HepG2 (cell line): ENCODE results near the gene AIP. TPM values are rescaled to one million over a fixed set of nuclear protein-coding genes. Genes with fewer than 3 reads are reported as not detected.

Experiments
- ATAC-seq: fragments of 200-7000 bp; cut with Tn5 transposase; 3 replicates; pipeline ENCODE4 v1.9.1; 2020; ENCODE audit warnings: mild to moderate bottlenecking, moderate library complexity
- BruUV-seq: library from RNA; stranded (reverse); fragments of 400-500 nt; replicated peaks from 2 replicates; lab custom pipeline; 2021; lab: Mats Ljungman, UMichigan
- CTCF ChIA-PET: fragments of 300-600 bp; formaldehyde crosslinking; extraction: SDS; loops from one replicate; lab custom pipeline; 2021; ENCODE audit warnings: low total read pairs, inconsistent platforms, low intra/inter-chr PET ratio; lab: Yijun Ruan, JAX
- POLR2A ChIA-PET: fragments of 350-600 bp; sonication (Branson Sonifier 250); formaldehyde crosslinking; loops from one replicate; lab custom pipeline; 2020; ENCODE audit warnings: antibody characterized with exemption, inconsistent platforms; lab: Yijun Ruan, JAX
- DNase-seq: peaks from one replicate; pipeline ENCODE4 v3.0.0-alpha.2; 2015; ENCODE audit warnings: low spot score
- FAIRE-seq: peaks from 3 replicates; lab custom pipeline; 2011; peaks lifted over from hg19 to GRCh38; lab: Jason Lieb, UNC
- H2AFZ ChIP-seq: one replicate; pipeline ENCODE4 v1.6.1; 2011; ENCODE audit warnings: low read length, inconsistent platforms
- H3K27ac ChIP-seq: fragments of 300-600 bp; 3 replicates; pipeline ENCODE4 v1.8.0; 2011; ENCODE audit warnings: mixed run types, mild to moderate bottlenecking, mixed read lengths, low read length, inconsistent platforms; ENCODE audit not compliant: insufficient read depth; ENCODE audit errors: extremely low read length
- H3K27me3 ChIP-seq, 2 experiments: fragments of 200-600 bp in 1 of 2; 2 replicates in 1 of 2; 3 replicates in 1 of 2; pipeline versions ENCODE4 v1.6.0 to v1.8.0; 2011; ENCODE audit warnings: low read length in 2 of 2, mild to moderate bottlenecking in 2 of 2, moderate library complexity in 2 of 2, inconsistent platforms in 1 of 2; ENCODE audit not compliant: insufficient read depth in 2 of 2, control insufficient read depth in 1 of 2
- H3K36me3 ChIP-seq, 2 experiments: fragments of 200-600 bp in 1 of 2; replicated peaks in 1 of 2; 2 replicates in 1 of 2; 3 replicates in 1 of 2; pipeline versions ENCODE4 v1.5.1 to v1.8.0; 2011; ENCODE audit warnings: low read length in 2 of 2, inconsistent platforms in 1 of 2; ENCODE audit not compliant: insufficient read depth in 2 of 2, control insufficient read depth in 1 of 2
- H3K4me1 ChIP-seq: 2 replicates; pipeline ENCODE4 v1.5.1; 2012; ENCODE audit warnings: low read length, inconsistent platforms; ENCODE audit not compliant: insufficient read depth
- H3K4me2 ChIP-seq: 2 replicates; pipeline ENCODE4 v1.6.0; 2011; ENCODE audit warnings: low read depth, low read length, inconsistent platforms
- H3K4me3 ChIP-seq, 3 experiments: fragments of 200-600 bp in 1 of 3; sonication (generic), shearing (Covaris generic) in 1 of 3; replicated peaks in 1 of 3; 2 replicates each; pipeline ENCODE4 v1.5.1; 2011 to 2016; ENCODE audit warnings: low read length in 3 of 3, inconsistent platforms in 2 of 3, low read depth in 2 of 3, mild to moderate bottlenecking in 2 of 3, control low read depth in 1 of 3, mixed read lengths in 1 of 3; ENCODE audit not compliant: insufficient read depth in 1 of 3
- H3K79me2 ChIP-seq: one replicate; pipeline ENCODE4 v1.6.1; 2011; ENCODE audit warnings: low read length, inconsistent platforms; ENCODE audit not compliant: insufficient read depth
- H3K9ac ChIP-seq: 2 replicates; pipeline ENCODE4 v1.6.0; 2011; ENCODE audit warnings: mild to moderate bottlenecking, low read depth, low read length, inconsistent platforms; ENCODE audit not compliant: insufficient read depth
- H3K9me3 ChIP-seq: 2 replicates; pipeline ENCODE4 v1.5.1; 2012; ENCODE audit warnings: mild to moderate bottlenecking, low read length
- H4K20me1 ChIP-seq: 2 replicates; pipeline ENCODE4 v1.6.0; 2011; ENCODE audit warnings: inconsistent platforms, mild to moderate bottlenecking, low read length, moderate library complexity; ENCODE audit not compliant: insufficient read depth
- AHR ChIP-seq: IDR thresholded peaks from 2 replicates; pipeline ENCODE4 v1.6.1; 2018; ENCODE audit warnings: missing genetic modification reagents, missing compliant biosample characterization
- ETV5 ChIP-seq: IDR thresholded peaks from 2 replicates; pipeline ENCODE4 v1.6.1; 2018; ENCODE audit warnings: missing biosample characterization, missing genetic modification reagents, inconsistent platforms, borderline replicate concordance
- FOXP1 ChIP-seq, 2 experiments: fragments of 450-650 bp in 1 of 2; IDR thresholded peaks; 2 replicates each; pipeline ENCODE4 v1.6.1; 2017 to 2018; ENCODE audit warnings: antibody characterized with exemption in 1 of 2
- GPN1 ChIP-seq: sonication (generic); formaldehyde crosslinking; IDR thresholded peaks from 2 replicates; pipeline ENCODE4 v1.5.1; 2020; ENCODE audit warnings: missing genetic modification reagents, borderline replicate concordance
- HDAC1 ChIP-seq: sonication (generic); formaldehyde crosslinking; IDR thresholded peaks from 2 replicates; pipeline ENCODE4 v1.5.1; 2020; ENCODE audit warnings: mild to moderate bottlenecking, missing genetic modification reagents
- HINFP ChIP-seq: sonication (generic); formaldehyde crosslinking; IDR thresholded peaks from 2 replicates; pipeline ENCODE4 v1.4.0; 2020; ENCODE audit warnings: low read depth, mild to moderate bottlenecking, missing genetic modification reagents
- MAX ChIP-seq: IDR thresholded peaks from 2 replicates; pipeline ENCODE4 v1.6.1; 2012; ENCODE audit warnings: inconsistent platforms
- MTF2 ChIP-seq: sonication (generic); formaldehyde crosslinking; IDR thresholded peaks from 2 replicates; pipeline ENCODE4 v1.5.0; 2020; ENCODE audit warnings: missing genetic modification reagents, borderline replicate concordance
- PRDM15 ChIP-seq: sonication (generic); formaldehyde crosslinking; IDR thresholded peaks from 2 replicates; pipeline ENCODE4 v1.4.0; 2020; ENCODE audit warnings: missing genetic modification reagents
- RELA ChIP-seq: sonication (generic); formaldehyde crosslinking; IDR thresholded peaks from 2 replicates; pipeline ENCODE4 v1.4.0; 2020; ENCODE audit warnings: missing genetic modification reagents
- SCMH1 ChIP-seq: sonication (generic); formaldehyde crosslinking; IDR thresholded peaks from 2 replicates; pipeline ENCODE4 v1.9.0; 2021; ENCODE audit warnings: missing genetic modification reagents, mild to moderate bottlenecking, borderline replicate concordance
- SP2 ChIP-seq: sonication (generic); formaldehyde crosslinking; IDR thresholded peaks from 2 replicates; pipeline ENCODE4 v1.5.1; 2020; ENCODE audit warnings: mild to moderate bottlenecking, missing genetic modification reagents
- TRIM24 ChIP-seq: sonication (generic); formaldehyde crosslinking; IDR thresholded peaks from 2 replicates; pipeline ENCODE4 v1.8.0; 2022; ENCODE audit warnings: mild to moderate bottlenecking, missing genetic modification reagents
- ZMYM4 ChIP-seq: sonication (generic); formaldehyde crosslinking; IDR thresholded peaks from 2 replicates; pipeline ENCODE4 v1.8.1; 2023; ENCODE audit warnings: mild to moderate bottlenecking, missing genetic modification reagents
- ZNF224 ChIP-seq: sonication (generic); formaldehyde crosslinking; IDR thresholded peaks from 2 replicates; pipeline ENCODE4 v1.5.0; 2020; ENCODE audit warnings: mild to moderate bottlenecking, missing genetic modification reagents
- ZNF484 ChIP-seq: sonication (generic); formaldehyde crosslinking; IDR thresholded peaks from 2 replicates; pipeline ENCODE4 v1.5.1; 2020; ENCODE audit warnings: mild to moderate bottlenecking, low read depth, missing genetic modification reagents, borderline replicate concordance
- ZNF775 ChIP-seq: sonication (generic); formaldehyde crosslinking; IDR thresholded peaks from 2 replicates; pipeline ENCODE4 v1.4.0; 2020; ENCODE audit warnings: missing genetic modification reagents, mild to moderate bottlenecking, moderate library complexity, borderline replicate concordance
- WGBS: methylation state at CpG from one replicate; pipeline ENCODE4 v1.1.6; 2017; ENCODE audit warnings: low lambda C conversion rate; 5-methylcytosine and 5-hydroxymethylcytosine counted together
- in situ Hi-C: cut with HindIII; loops from 2 replicates; pipeline ENCODE4 v1.10.0; 2017; ENCODE audit warnings: low pct_unique_long_range_greater_than_20kb; ENCODE audit not compliant: extremely low pct_ligation_motif_present
- intact Hi-C: fragments of 100-400 bp; cut with micrococcal nuclease; formaldehyde crosslinking; loops from one replicate; pipeline ENCODE4 v1.10.0; 2022; ENCODE audit not compliant: unreplicated experiment
- polyA plus RNA-seq, 8 experiments: library from polyadenylated mRNA; depleted of rRNA in 3 of 8; stranded (reverse) in 7 of 8; unstranded in 1 of 8; fragments of >200 nt; fragmentation: Illumina TruSeq in 4 of 8; extraction: Trizol in 4 of 8; gene quantifications; 2 replicates each; pipeline versions ENCODE4 v1.2.1 to v1.2.3, GENCODE V29; 2011 to 2016; ENCODE audit warnings: low read depth in 4 of 8, missing spikeins in 1 of 8, mixed read lengths in 1 of 8; ENCODE audit not compliant: insufficient read depth in 1 of 8
- total RNA-seq, 5 experiments: library from RNA; depleted of rRNA; stranded (reverse); fragments of >200 nt; fragmentation: Illumina TruSeq; extraction: Trizol; gene quantifications; 2 replicates each; pipeline ENCODE4 v1.2.3, GENCODE V29; 2016; ENCODE audit warnings: low read depth in 1 of 5

The AIP gene
- total and polyA plus RNA-seq, 2 of the 13 experiments (the other 11 are each of a cell fraction or from before 2014, with no cell fraction given) = 51.8 to 110 TPM

GRCh38 chr11:67516806-67517205, 34.0 kb downstream of the AIP start (continued):
- TF ChIP-seq PRDM15 (no peak), ZNF775 (CRISPR knock-in tag) (no peak)

- intact Hi-C loops = no loop called here
- in situ Hi-C loops = no loop called here
- TF ChIP-seq ZNF484 (CRISPR knock-in tag) (no peak), SP2 (CRISPR knock-in tag) (no peak), MTF2 (CRISPR knock-in tag) (no peak), MAX (no peak), HINFP (CRISPR knock-in tag) (no peak), TRIM24 (CRISPR knock-in tag) (no peak), ZNF224 (CRISPR knock-in tag) (no peak), ETV5 (CRISPR knock-in tag) (no peak), FOXP1 (IDR thresholded peaks at IDR 0.05) (no peak), FOXP1 (CRISPR knock-in tag; IDR thresholded peaks at IDR 0.05) (no peak), RELA (CRISPR knock-in tag) (no peak), AHR (no peak), SCMH1 (CRISPR knock-in tag) (no peak), GPN1 (CRISPR knock-in tag) (no peak), HDAC1 (CRISPR knock-in tag) (no peak), ZMYM4 (CRISPR knock-in tag) (no peak)
Measured at GRCh38 chr11:67517784-67518552, 35.1 kb downstream of the AIP start.

More at GRCh38 chr11:67517784-67518552, 35.1 kb downstream of the AIP start:
- 54% methylated on average over 4 of the region's 10 CpGs for WGBS
- Histone ChIP-seq H3K4me2 (no peak overlapping the region), H3K36me3 (no peaks in the 10 kb centered on the region), H3K4me3 (no peak overlapping the region), H2AFZ (no peak overlapping the region), H3K9ac (no peak overlapping the region), H3K27me3 (peaks cover 4 to 16% of the 10 kb centered on the region in 2 experiments; a peak in 4 of 5 replicates), H3K27ac (no peak overlapping the region), H3K9me3 (no peaks in the 10 kb centered on the region), H3K79me2 (no peaks in the 10 kb centered on the region), H3K4me1 (no peaks in the 10 kb centered on the region), H4K20me1 (no peaks in the 10 kb centered on the region)
- ATAC-seq = no peak
- FAIRE-seq = no peak
- ChIA-PET CTCF (no interaction called here), POLR2A (no interaction called here)
- no TSS peak for BruUV-seq
- DNase-seq = no peak
